ENCODE measurements around the gene ZBTB20. TPM values are rescaled to one million over a fixed set of nuclear protein-coding genes. Genes with fewer than 3 reads are reported as not detected.
A peak's percentile ranks its signal among the peaks of the same experiment; 100 is the strongest.

ZBTB20 gene
- total RNA-seq, 2 donors from 2014 or later, result 112 to 120 TPM

DNA sequence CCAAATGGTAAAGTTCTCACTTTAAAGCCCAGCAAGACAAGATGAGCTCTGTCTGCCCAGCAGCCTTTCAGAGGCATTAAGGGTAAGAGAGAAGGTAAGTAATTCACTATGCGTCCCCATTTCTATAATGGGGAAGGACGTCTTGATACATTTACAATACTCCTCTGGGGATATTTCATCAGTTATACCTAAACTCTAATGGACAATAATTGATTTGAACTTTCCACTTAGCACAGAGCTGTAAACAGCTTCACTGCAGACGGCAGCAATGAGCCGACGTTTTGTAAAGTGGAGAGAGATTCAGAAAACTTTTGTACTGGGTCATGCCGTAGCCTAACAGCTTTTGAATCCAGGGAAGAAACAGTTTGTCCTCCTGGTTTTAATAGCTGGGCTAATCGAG is 725.9 kb downstream of the ZBTB20 start:
- Histone ChIP-seq H3K36me3 (no peaks in the 10 kb centered on the region), H3K9me3 (no peaks in the 10 kb centered on the region), H3K27me3 (replicated peaks; ENCODE audit: insufficient read depth) (no peaks in the 10 kb centered on the region), H3K27ac (no peak overlapping the region), H3K4me1 (ENCODE audit: control insufficient read depth in 1 of 2, low read depth in 2 of 2) (peaks cover 4 to 21% of the 10 kb centered on the region in 2 donors), H3K4me3 (no peak overlapping the region)
- ATAC-seq (ENCODE audit: insufficient number of reproducible peaks, low FRiP score, low read depth), result no peak
- TF ChIP-seq, protein P1, sequence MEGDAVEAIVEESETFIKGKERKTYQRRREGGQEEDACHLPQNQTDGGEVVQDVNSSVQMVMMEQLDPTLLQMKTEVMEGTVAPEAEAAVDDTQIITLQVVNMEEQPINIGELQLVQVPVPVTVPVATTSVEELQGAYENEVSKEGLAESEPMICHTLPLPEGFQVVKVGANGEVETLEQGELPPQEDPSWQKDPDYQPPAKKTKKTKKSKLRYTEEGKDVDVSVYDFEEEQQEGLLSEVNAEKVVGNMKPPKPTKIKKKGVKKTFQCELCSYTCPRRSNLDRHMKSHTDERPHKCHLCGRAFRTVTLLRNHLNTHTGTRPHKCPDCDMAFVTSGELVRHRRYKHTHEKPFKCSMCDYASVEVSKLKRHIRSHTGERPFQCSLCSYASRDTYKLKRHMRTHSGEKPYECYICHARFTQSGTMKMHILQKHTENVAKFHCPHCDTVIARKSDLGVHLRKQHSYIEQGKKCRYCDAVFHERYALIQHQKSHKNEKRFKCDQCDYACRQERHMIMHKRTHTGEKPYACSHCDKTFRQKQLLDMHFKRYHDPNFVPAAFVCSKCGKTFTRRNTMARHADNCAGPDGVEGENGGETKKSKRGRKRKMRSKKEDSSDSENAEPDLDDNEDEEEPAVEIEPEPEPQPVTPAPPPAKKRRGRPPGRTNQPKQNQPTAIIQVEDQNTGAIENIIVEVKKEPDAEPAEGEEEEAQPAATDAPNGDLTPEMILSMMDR (IDR thresholded peaks at IDR 0.05), result no peak
- DNase-seq (ENCODE audit: low spot score), result no peak

DNA sequence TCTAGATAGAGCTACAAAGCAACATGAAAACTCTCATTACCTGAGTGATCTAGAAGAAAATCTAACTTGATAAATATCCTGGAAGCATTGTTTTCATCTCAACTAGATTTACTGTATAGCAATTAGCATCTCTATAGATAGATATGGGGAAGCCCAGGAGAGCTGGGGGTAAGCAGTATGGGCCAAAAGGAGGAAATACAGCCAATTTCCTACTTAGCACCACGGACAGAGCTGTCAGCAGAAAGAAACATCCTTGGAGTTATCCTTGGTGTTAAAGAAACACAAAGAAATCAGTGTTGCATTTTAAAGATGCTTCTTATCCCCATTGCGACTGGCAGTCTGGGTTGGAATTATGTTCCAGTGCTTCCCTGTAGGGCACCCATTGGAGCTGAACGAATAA is 727.0 kb downstream of the ZBTB20 start:
- Histone ChIP-seq H3K36me3 (no peaks in the 10 kb centered on the region), H3K9me3 (no peaks in the 10 kb centered on the region), H3K4me1 (ENCODE audit: control insufficient read depth in 1 of 2, low read depth in 2 of 2) (peaks cover 4 to 21% of the 10 kb centered on the region in 2 donors), H3K27ac (no peak overlapping the region), H3K27me3 (replicated peaks; ENCODE audit: insufficient read depth) (no peaks in the 10 kb centered on the region), H3K4me3 (no peak overlapping the region)
- TF ChIP-seq, protein P1 (IDR thresholded peaks at IDR 0.05), result no peak
- ATAC-seq (ENCODE audit: insufficient number of reproducible peaks, low FRiP score, low read depth) (no peak), DNase-seq (ENCODE audit: low spot score) (no peak)

DNA sequence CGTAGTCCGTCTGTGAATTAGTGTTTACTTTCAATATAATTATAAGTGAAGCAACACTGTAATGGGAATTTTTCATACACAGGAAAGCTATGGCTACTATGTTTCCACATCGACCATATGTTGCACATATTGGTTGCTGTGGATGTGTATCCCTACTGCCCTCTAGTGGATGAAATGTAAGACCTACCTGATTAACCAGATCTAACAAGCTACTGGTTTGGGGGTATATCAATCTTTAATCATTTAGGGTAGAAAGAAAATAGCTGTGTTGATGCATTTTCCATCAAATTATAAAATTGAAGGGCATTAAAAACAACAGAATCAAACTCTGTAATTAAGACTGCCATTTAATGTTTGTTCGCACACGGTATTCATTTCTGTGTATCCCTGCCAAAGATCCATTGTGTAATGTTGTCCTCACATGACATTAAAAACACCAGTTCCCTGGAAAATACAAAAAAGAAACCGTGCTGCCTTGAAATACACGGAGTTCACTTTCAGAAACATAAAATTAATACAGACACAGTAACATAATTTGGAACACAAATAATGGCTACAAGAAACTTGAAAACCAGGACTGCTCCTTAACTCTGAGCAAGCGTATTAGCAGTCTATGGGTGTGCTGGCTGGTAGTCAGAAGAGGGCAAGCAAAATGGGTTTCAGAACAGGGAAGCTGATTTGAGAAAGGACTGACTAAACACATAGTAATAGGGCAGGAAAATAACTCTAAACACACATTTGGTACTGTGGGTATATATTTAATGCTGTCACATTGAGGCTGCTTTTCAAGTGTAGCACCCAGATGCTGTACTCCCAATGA is 728.2 kb downstream of the ZBTB20 start:
- ATAC-seq (ENCODE audit: insufficient number of reproducible peaks, low FRiP score, low read depth), result peak; percentile 71
- H3K4me1 ChIP-seq (ENCODE audit: control insufficient read depth in 1 of 2, low read depth in 2 of 2), result peaks cover 4 to 21% of the 10 kb centered on the region in 2 donors
- no peaks in the 10 kb centered on the region for H3K36me3 ChIP-seq
- H3K9me3 ChIP-seq, result no peaks in the 10 kb centered on the region
- no peak for DNase-seq (ENCODE audit: low spot score)
- peak overlapping the region; percentile 13 to 33 for H3K27ac ChIP-seq
- H3K4me3 ChIP-seq, result peak overlapping the region; percentile 49
- TF ChIP-seq, protein P1 (IDR thresholded peaks at IDR 0.05), result peak; percentile 87
- no peaks in the 10 kb centered on the region for H3K27me3 ChIP-seq (replicated peaks; ENCODE audit: insufficient read depth)

DNA sequence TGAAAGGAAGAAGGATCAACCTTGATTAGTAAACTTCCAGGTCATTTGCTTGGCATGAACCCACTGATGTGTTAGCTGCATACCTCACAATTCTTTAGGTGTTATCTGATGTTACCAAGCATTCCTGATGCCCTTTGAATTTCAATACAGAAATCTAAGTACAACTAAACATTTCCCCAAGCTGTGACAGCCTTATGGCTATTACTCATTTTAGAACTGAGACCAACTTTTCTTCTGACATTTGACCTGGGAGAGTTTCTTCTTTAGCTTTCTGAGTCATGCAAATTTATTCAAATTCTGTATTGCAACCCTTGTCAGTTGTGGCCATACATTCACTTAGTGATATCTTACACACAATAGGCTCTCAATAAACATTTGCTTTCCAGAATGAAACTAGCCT is 729.0 kb downstream of the ZBTB20 start:
- Histone ChIP-seq H3K36me3 (no peaks in the 10 kb centered on the region), H3K4me1 (ENCODE audit: control insufficient read depth in 1 of 2, low read depth in 2 of 2) (peaks cover 4 to 21% of the 10 kb centered on the region in 2 donors), H3K27me3 (replicated peaks; ENCODE audit: insufficient read depth) (no peaks in the 10 kb centered on the region), H3K27ac (no peak overlapping the region), H3K4me3 (no peak overlapping the region), H3K9me3 (no peaks in the 10 kb centered on the region)
- DNase-seq (ENCODE audit: low spot score) (no peak), ATAC-seq (ENCODE audit: insufficient number of reproducible peaks, low FRiP score, low read depth) (no peak)
- TF ChIP-seq, protein P1 (IDR thresholded peaks at IDR 0.05), result no peak

DNA sequence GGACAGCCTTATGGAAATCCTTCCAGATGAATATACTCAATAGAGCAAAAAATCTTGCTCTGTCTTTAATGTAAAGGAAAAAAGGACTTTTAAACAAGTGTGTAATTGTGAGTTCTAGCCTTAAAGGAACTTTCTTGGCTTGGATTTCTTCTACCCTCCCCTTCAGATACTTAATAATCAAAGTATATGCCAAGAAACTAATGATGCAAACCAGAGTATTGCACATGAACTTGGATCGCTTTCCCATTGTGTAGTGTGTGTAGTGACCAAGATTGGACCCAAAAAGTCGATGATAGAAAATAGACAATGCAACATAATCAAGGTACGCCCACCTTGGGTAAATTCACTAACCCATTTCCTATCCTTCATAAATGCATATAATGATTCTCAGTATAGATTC is 729.4 kb downstream of the ZBTB20 start:
- Histone ChIP-seq H3K4me3 (no peak overlapping the region), H3K27ac (no peak overlapping the region), H3K4me1 (ENCODE audit: control insufficient read depth in 1 of 2, low read depth in 2 of 2) (peaks cover 4 to 24% of the 10 kb centered on the region in 2 donors), H3K27me3 (replicated peaks; ENCODE audit: insufficient read depth) (no peaks in the 10 kb centered on the region), H3K9me3 (no peaks in the 10 kb centered on the region), H3K36me3 (no peaks in the 10 kb centered on the region)
- TF ChIP-seq, protein P1 (IDR thresholded peaks at IDR 0.05), result no peak
- DNase-seq (ENCODE audit: low spot score), result no peak
- ATAC-seq (ENCODE audit: insufficient number of reproducible peaks, low FRiP score, low read depth), result no peak
